HepG2 (cell line): Measurements from ENCODE around the gene MN1. TPM values are rescaled to one million over a fixed set of nuclear protein-coding genes. Genes with fewer than 3 reads are reported as not detected.

Experiments used
- ATAC-seq: fragments of 200-7000 bp; cut with Tn5 transposase; 3 replicates; pipeline ENCODE4 v1.9.1; 2020; ENCODE audit warnings: mild to moderate bottlenecking, moderate library complexity
- BruUV-seq: library from RNA; stranded (reverse); fragments of 400-500 nt; replicated peaks from 2 replicates; lab custom pipeline; 2021; lab: Mats Ljungman, UMichigan
- CTCF ChIA-PET: fragments of 300-600 bp; formaldehyde crosslinking; extraction: SDS; loops from one replicate; lab custom pipeline; 2021; ENCODE audit warnings: low total read pairs, inconsistent platforms, low intra/inter-chr PET ratio; lab: Yijun Ruan, JAX
- POLR2A ChIA-PET: fragments of 350-600 bp; sonication (Branson Sonifier 250); formaldehyde crosslinking; loops from one replicate; lab custom pipeline; 2020; ENCODE audit warnings: antibody characterized with exemption, inconsistent platforms; lab: Yijun Ruan, JAX
- DNase-seq: peaks from one replicate; pipeline ENCODE4 v3.0.0-alpha.2; 2015; ENCODE audit warnings: low spot score
- FAIRE-seq: peaks from 3 replicates; lab custom pipeline; 2011; peaks lifted over from hg19 to GRCh38; lab: Jason Lieb, UNC
- H2AFZ ChIP-seq: one replicate; pipeline ENCODE4 v1.6.1; 2011; ENCODE audit warnings: low read length, inconsistent platforms
- H3K27ac ChIP-seq: fragments of 300-600 bp; 3 replicates; pipeline ENCODE4 v1.8.0; 2011; ENCODE audit warnings: mixed run types, mild to moderate bottlenecking, mixed read lengths, low read length, inconsistent platforms; ENCODE audit not compliant: insufficient read depth; ENCODE audit errors: extremely low read length
- H3K27me3 ChIP-seq, 2 experiments: fragments of 200-600 bp in 1 of 2; 2 replicates in 1 of 2; 3 replicates in 1 of 2; pipeline versions ENCODE4 v1.6.0 to v1.8.0; 2011; ENCODE audit warnings: low read length in 2 of 2, mild to moderate bottlenecking in 2 of 2, moderate library complexity in 2 of 2, inconsistent platforms in 1 of 2; ENCODE audit not compliant: insufficient read depth in 2 of 2, control insufficient read depth in 1 of 2
- H3K36me3 ChIP-seq, 2 experiments: fragments of 200-600 bp in 1 of 2; replicated peaks in 1 of 2; 2 replicates in 1 of 2; 3 replicates in 1 of 2; pipeline versions ENCODE4 v1.5.1 to v1.8.0; 2011; ENCODE audit warnings: low read length in 2 of 2, inconsistent platforms in 1 of 2; ENCODE audit not compliant: insufficient read depth in 2 of 2, control insufficient read depth in 1 of 2
- H3K4me1 ChIP-seq: 2 replicates; pipeline ENCODE4 v1.5.1; 2012; ENCODE audit warnings: low read length, inconsistent platforms; ENCODE audit not compliant: insufficient read depth
- H3K4me2 ChIP-seq: 2 replicates; pipeline ENCODE4 v1.6.0; 2011; ENCODE audit warnings: low read depth, low read length, inconsistent platforms
- H3K4me3 ChIP-seq, 3 experiments: fragments of 200-600 bp in 1 of 3; sonication (generic), shearing (Covaris generic) in 1 of 3; replicated peaks in 1 of 3; 2 replicates each; pipeline ENCODE4 v1.5.1; 2011 to 2016; ENCODE audit warnings: low read length in 3 of 3, inconsistent platforms in 2 of 3, low read depth in 2 of 3, mild to moderate bottlenecking in 2 of 3, control low read depth in 1 of 3, mixed read lengths in 1 of 3; ENCODE audit not compliant: insufficient read depth in 1 of 3
- H3K79me2 ChIP-seq: one replicate; pipeline ENCODE4 v1.6.1; 2011; ENCODE audit warnings: low read length, inconsistent platforms; ENCODE audit not compliant: insufficient read depth
- H3K9ac ChIP-seq: 2 replicates; pipeline ENCODE4 v1.6.0; 2011; ENCODE audit warnings: mild to moderate bottlenecking, low read depth, low read length, inconsistent platforms; ENCODE audit not compliant: insufficient read depth
- H3K9me3 ChIP-seq: 2 replicates; pipeline ENCODE4 v1.5.1; 2012; ENCODE audit warnings: mild to moderate bottlenecking, low read length
- H4K20me1 ChIP-seq: 2 replicates; pipeline ENCODE4 v1.6.0; 2011; ENCODE audit warnings: inconsistent platforms, mild to moderate bottlenecking, low read length, moderate library complexity; ENCODE audit not compliant: insufficient read depth
- ATF5 ChIP-seq: sonication (generic); formaldehyde crosslinking; IDR thresholded peaks from 2 replicates; pipeline ENCODE4 v1.4.0; 2020; ENCODE audit warnings: mild to moderate bottlenecking, low read depth, missing genetic modification reagents
- CENPX ChIP-seq: sonication (generic); formaldehyde crosslinking; IDR thresholded peaks from 2 replicates; pipeline ENCODE4 v1.9.0; 2021; ENCODE audit warnings: mild to moderate bottlenecking, missing genetic modification reagents, moderate library complexity
- ETS1 ChIP-seq: sonication (generic); formaldehyde crosslinking; IDR thresholded peaks from 2 replicates; pipeline ENCODE4 v1.4.0; 2020; ENCODE audit warnings: missing genetic modification reagents
- RBAK ChIP-seq: sonication (generic); formaldehyde crosslinking; IDR thresholded peaks from 2 replicates; pipeline ENCODE4 v1.5.1; 2020; ENCODE audit warnings: mild to moderate bottlenecking, missing genetic modification reagents
- RXRB ChIP-seq: IDR thresholded peaks from 2 replicates; pipeline ENCODE4 v1.6.1; 2016; ENCODE audit warnings: borderline replicate concordance, missing genetic modification reagents, missing compliant biosample characterization
- ZNF207 ChIP-seq: fragments of 450-650 bp; IDR thresholded peaks from 2 replicates; pipeline ENCODE4 v1.6.1; 2016; ENCODE audit warnings: antibody characterized with exemption, borderline replicate concordance
- ZNF282 ChIP-seq: fragments of 450-650 bp; IDR thresholded peaks from 2 replicates; pipeline ENCODE4 v1.6.1; 2018; ENCODE audit not compliant: partially characterized antibody
- WGBS: methylation state at CpG from one replicate; pipeline ENCODE4 v1.1.6; 2017; ENCODE audit warnings: low lambda C conversion rate; 5-methylcytosine and 5-hydroxymethylcytosine counted together
- in situ Hi-C: cut with HindIII; loops from 2 replicates; pipeline ENCODE4 v1.10.0; 2017; ENCODE audit warnings: low pct_unique_long_range_greater_than_20kb; ENCODE audit not compliant: extremely low pct_ligation_motif_present
- intact Hi-C: fragments of 100-400 bp; cut with micrococcal nuclease; formaldehyde crosslinking; loops from one replicate; pipeline ENCODE4 v1.10.0; 2022; ENCODE audit not compliant: unreplicated experiment
- polyA plus RNA-seq, 8 experiments: library from polyadenylated mRNA; depleted of rRNA in 3 of 8; stranded (reverse) in 7 of 8; unstranded in 1 of 8; fragments of >200 nt; fragmentation: Illumina TruSeq in 4 of 8; extraction: Trizol in 4 of 8; gene quantifications; 2 replicates each; pipeline versions ENCODE4 v1.2.1 to v1.2.3, GENCODE V29; 2011 to 2016; ENCODE audit warnings: low read depth in 4 of 8, missing spikeins in 1 of 8, mixed read lengths in 1 of 8; ENCODE audit not compliant: insufficient read depth in 1 of 8
- total RNA-seq, 5 experiments: library from RNA; depleted of rRNA; stranded (reverse); fragments of >200 nt; fragmentation: Illumina TruSeq; extraction: Trizol; gene quantifications; 2 replicates each; pipeline ENCODE4 v1.2.3, GENCODE V29; 2016; ENCODE audit warnings: low read depth in 1 of 5
- TF ChIP-seq, protein P1 (sequence below): sonication (generic); formaldehyde crosslinking; IDR thresholded peaks from 2 replicates; pipeline ENCODE4 v1.5.1; 2020; ENCODE audit warnings: mild to moderate bottlenecking, moderate library complexity, missing genetic modification reagents

MN1 gene
- total and polyA plus RNA-seq, 2 of the 13 experiments (the other 11 are each of a cell fraction or from before 2014, with no cell fraction given): 0.01 TPM; not detected in 1

GRCh38 chr22:27842201-27842600 is 40.6 kb upstream of the MN1 start:
- no peak for TF ChIP-seq ZNF207
- TF ChIP-seq ZNF282: no peak
- TF ChIP-seq ETS1 (CRISPR knock-in tag): no peak
- TF ChIP-seq CENPX: no peak
- TF ChIP-seq RXRB (CRISPR knock-in tag): no peak
- no peak for TF ChIP-seq RBAK (CRISPR knock-in tag)
- TF ChIP-seq ATF5: no peak
- TF ChIP-seq, protein P1, sequence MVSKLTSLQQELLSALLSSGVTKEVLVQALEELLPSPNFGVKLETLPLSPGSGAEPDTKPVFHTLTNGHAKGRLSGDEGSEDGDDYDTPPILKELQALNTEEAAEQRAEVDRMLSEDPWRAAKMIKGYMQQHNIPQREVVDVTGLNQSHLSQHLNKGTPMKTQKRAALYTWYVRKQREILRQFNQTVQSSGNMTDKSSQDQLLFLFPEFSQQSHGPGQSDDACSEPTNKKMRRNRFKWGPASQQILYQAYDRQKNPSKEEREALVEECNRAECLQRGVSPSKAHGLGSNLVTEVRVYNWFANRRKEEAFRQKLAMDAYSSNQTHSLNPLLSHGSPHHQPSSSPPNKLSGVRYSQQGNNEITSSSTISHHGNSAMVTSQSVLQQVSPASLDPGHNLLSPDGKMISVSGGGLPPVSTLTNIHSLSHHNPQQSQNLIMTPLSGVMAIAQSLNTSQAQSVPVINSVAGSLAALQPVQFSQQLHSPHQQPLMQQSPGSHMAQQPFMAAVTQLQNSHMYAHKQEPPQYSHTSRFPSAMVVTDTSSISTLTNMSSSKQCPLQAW (CRISPR knock-in tag): no peak
- H2AFZ ChIP-seq: no peak overlapping the region
- no peak overlapping the region for H3K27ac ChIP-seq
- H3K4me1 ChIP-seq: no peaks in the 10 kb centered on the region
- intact Hi-C loops (no loop called here), in situ Hi-C loops (loop anchor here (10.0 kb wide), 1 partner anchor 63 kb away; no protein-coding TSS in a partner anchor)
- DNase-seq (no peak), FAIRE-seq (no peak), ATAC-seq (no peak)
- no peak overlapping the region for H3K4me3 ChIP-seq
- no TSS peak for BruUV-seq
- peaks cover 0 to 3% of the 10 kb centered on the region in 2 experiments; a peak in 2 of 5 replicates for H3K36me3 ChIP-seq
- H3K79me2 ChIP-seq: no peaks in the 10 kb centered on the region
- peaks cover 2% of the 10 kb centered on the region; the same call in 1 of the 2 replicates for H4K20me1 ChIP-seq
- no peaks in the 10 kb centered on the region for H3K9me3 ChIP-seq
- H3K9ac ChIP-seq: no peak overlapping the region
- no peaks in the 10 kb centered on the region for H3K27me3 ChIP-seq
- no peak overlapping the region for H3K4me2 ChIP-seq
- 100% methylated on average over 1 of the region's 1 CpG for WGBS
- CTCF ChIA-PET: no interaction called here
- POLR2A ChIA-PET: no interaction called here
